Uterus (tissue), 2 donors: ENCODE measurements around the gene ZSWIM8.

Experiments
- CTCF ChIP-seq, 4 experiments: fragments of 200-600 bp in 2 of 4; fragments of 450-650 bp in 2 of 4; sonication (generic) in 2 of 4; IDR thresholded peaks; one replicate each; pipeline ENCODE4 v1.5.1; 2016 to 2019; ENCODE audit warnings: antibody characterized with exemption in 4 of 4, mild to moderate bottlenecking in 2 of 4, moderate library complexity in 1 of 4
- POLR2A ChIP-seq, 2 donors: fragments of 450-650 bp; IDR thresholded peaks; one replicate each; pipeline ENCODE4 v1.6.1; 2016; ENCODE audit warnings: antibody characterized with exemption in 2 of 2, mild to moderate bottlenecking in 1 of 2, moderate library complexity in 1 of 2

GRCh38 chr10:73812657-73813056, 27.3 kb downstream of the ZSWIM8 start:
- TF ChIP-seq CTCF (IDR thresholded peaks at IDR 0.05) (no peak), POLR2A (IDR thresholded peaks at IDR 0.05) (no peak)
